Cerebellar cortex (tissue), 1 donor: ENCODE data around the gene LRP5.
"Not testable (repeated sequence)": the region's sequence is repeated elsewhere in the genome, so short reads cannot be mapped to it uniquely, and the experiment has no call there.

Source experiments
- DNase-seq: peaks from one replicate; pipeline ENCODE4 v3.0.0-alpha.2; 2015; ENCODE audit warnings: low spot score

The LRP5 gene

DNA sequence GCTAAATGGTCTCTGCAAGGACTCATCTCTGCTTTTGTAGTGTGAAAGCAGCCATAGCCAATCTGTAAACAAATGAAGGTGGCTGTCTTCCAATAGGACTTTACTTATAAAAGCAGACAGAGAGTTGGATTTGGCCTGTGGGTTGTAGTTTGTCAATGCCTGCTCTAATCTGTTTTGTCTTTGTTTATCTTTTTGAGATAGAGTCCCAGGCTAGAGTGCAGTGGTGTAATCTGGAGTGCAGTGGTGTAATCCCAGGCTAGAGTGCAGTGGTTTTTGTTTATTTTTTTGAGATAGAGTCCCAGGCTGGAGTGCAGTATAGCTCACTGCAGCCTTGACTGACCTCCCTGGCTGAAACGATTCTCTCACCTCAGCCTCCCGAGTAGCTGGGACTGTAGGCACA lies 156.7 kb downstream of the LRP5 start:
- DNase-seq, result no peak

DNA sequence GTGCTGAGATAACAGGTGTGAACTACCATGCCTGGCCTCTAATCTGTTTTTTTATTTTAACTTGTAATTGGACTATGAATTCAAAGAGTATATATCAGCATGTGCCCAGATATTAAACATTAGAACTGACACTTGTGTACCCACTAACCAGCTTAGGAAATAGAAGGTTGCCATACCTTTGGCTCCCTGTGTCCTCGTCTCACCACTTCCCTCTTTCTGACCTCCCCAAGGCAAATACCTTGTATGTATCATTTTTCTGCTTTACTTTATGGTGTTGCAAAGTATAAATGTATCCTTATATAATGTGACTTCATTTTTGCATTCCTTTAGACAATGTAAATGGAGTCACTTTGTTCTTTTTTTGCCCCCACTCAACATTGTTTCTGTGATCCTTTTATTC lies 157.3 kb downstream of the LRP5 start:
- DNase-seq, result no peak

GRCh38 chr11:68470304-68470811 lies 158.0 kb downstream of the LRP5 start:
- no peak for DNase-seq

- no peak for DNase-seq
Observed at GRCh38 chr11:68471360-68472340, 159.3 kb downstream of the LRP5 start.

DNA sequence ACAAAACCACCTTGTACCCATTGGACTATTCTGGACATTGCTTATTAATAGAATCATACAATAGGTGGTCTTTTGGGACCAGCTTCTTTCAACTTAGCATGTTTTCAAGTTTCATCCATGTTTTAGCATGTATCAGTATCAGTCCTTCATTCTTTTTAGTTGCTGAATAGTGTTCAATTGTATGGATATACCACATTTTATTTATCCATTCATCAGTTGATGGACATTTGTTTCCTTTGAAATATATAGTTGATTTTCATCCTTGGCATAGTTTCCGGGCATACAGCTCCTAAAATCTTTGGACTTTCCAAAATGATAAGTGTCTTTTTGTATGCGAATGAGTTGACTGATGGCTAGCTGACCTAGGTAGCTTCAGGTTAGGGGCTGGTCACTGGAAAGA lies 160.4 kb downstream of the LRP5 start:
- DNase-seq, result no peak

- DNase-seq, result no peak
Observed at GRCh38 chr11:68473693-68474092, 161.3 kb downstream of the LRP5 start.

DNA sequence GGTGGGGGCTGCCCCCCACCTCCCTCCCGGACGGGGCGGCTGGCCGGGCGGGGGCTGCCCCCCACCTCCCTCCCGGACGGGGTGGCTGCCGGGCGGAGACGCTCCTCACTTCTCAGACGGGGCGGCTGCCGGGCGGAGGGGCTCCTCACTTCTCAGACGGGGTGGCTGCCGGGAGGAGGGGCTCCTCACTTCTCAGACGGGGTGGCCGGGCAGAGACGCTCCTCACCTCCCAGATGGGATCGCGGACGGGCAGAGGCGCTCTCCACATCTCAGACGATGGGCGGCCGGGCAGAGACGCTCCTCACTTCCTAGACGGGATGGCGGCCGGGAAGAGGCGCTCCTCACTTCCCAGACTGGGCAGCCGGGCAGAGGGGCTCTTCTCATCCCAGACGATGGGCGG lies 163.2 kb downstream of the LRP5 start:
- not testable (repeated sequence) for DNase-seq

GRCh38 chr11:68479390-68479789 lies 167.0 kb downstream of the LRP5 start:
- DNase-seq, result no peak

DNA sequence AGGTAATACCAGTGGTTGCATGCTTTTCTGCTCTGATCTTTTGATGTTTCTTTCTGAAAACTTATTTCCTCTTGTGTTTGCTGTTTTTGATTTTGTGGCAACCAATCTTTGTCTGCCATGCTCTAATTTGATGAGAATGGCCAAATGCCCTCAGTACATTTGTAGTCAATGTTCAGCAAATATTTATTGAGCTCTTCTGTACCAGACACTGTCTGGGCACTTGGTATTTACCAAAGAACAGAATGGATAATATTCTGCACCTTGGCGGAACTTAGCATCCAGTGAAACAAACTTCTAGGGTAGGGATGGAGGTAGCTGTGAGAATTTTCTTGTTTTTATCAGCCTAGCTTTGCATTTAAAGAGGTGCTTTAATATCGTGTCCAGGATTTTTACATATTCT lies 167.8 kb downstream of the LRP5 start:
- DNase-seq, result no peak

DNA sequence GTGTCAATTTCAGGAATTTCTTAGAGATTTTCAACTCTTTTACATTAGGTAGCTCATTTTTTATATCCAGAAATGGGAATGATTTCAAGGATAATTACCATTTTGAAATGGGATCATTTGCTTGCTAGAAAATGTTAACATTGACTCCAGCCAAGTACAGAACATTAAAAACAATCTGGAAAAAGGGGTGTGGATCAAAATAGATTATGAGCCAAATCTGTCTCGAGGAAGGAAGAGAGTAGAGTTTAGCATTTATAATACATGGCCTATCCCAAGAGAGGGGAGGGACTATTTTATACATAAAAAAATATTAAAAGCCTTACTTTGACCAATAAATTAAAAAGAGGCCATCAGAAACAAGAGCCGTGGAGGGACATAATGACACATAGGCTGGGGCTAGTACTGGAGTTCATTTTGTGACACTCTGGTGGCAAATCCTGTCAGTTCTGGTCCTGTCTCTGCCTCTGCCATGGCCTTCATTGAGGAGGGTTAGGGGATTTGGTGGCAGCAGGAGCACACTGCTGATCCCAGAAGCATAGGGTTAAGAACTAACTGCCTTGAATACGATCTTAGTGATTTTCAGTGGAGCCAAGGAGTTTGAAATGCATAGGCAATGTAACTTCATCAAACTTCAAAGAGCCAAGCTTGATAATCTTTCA lies 168.6 kb downstream of the LRP5 start:
- no peak for DNase-seq

- no peak for DNase-seq
Observed at GRCh38 chr11:68481579-68482240, 169.3 kb downstream of the LRP5 start.

DNA sequence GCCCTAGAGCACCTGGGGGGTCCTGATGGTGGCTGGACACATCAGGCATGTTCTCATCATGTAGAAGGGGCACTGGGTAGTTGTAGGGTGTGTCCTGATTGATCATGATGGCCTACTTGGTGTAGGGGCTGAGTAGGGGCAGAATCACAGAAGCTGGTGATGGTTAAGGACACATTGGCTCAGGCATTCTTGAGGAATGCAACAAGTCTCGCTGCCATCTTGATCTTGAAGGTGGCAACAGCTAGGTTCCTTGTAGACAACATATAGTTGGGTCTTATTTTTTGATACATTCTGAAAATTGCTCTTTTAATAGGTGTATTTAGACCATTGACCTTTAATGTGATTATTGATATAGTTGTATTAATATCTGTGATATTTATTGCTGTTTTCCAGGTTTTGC lies 176.2 kb downstream of the LRP5 start:
- DNase-seq, result no peak

DNA sequence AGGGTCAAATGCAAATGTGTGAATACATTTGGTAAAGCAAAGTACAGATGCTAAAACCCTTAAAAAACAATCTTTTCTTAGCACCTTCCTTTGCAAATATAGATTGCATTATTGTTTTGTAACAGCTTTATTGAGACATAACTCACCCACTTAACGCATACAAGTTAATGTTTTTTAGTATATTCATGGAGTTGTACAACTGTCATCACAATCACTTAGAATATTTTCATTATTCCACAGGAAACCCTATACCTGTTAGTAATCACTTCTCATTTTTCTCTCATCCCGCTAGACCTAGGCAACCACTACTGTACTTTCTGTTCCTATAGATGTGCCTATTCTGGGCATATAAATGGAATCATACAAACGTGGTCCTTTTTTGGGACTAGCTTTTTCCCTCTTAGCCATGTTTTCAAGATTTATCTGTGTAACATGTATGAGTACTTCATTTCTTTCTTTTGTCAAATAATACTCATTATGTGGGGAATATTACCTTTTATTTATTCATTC lies 182.9 kb downstream of the LRP5 start:
- no peak for DNase-seq

GRCh38 chr11:68495872-68496271 lies 183.5 kb downstream of the LRP5 start:
- DNase-seq, result no peak

- no peak for DNase-seq
Observed at GRCh38 chr11:68497761-68498160, 185.4 kb downstream of the LRP5 start.

DNA sequence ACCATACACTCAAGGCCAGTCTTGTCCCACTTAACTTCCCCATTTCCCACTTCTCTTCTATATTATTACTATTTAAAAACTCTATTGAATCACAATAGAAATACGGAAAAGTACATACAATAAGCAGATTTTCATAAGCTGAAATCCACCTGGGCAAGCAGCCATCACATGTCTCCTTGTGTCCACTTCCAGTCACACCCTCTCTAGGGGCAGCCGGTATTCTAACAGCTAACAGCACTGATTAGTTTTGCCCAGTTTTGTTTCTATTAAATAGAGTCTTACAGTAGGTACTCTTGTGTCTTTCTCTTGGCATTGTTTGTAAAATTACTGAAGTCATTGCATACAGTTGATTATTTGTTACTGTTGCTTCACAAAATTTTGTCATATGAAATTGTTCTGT lies 185.9 kb downstream of the LRP5 start:
- peak; percentile 35 for DNase-seq
